GM10248 (cell line): ENCODE measurements around the gene IQCH.

Experiments used
- CTCF ChIA-PET: fragments of 300-600 bp; sonication (Branson Sonifier 250); formaldehyde crosslinking; extraction: SDS; loops from one replicate; lab custom pipeline; 2021; ENCODE audit warnings: antibody characterized with exemption; lab: Yijun Ruan, JAX
- POLR2A ChIA-PET: fragments of 350-650 bp; sonication (Branson Sonifier 250); formaldehyde crosslinking; extraction: SDS; loops from one replicate; lab custom pipeline; 2020; ENCODE audit warnings: antibody characterized with exemption; lab: Yijun Ruan, JAX
- DNase-seq: peaks from one replicate; pipeline ENCODE4 v3.0.0; 2012; ENCODE audit errors: extremely low spot score
- CTCF ChIP-seq: IDR thresholded peaks from 2 replicates; pipeline ENCODE4 v1.5.1; 2012; ENCODE audit warnings: mild to moderate bottlenecking, low read depth; ENCODE audit errors: extremely low read depth, missing control alignments, control extremely low read depth

The IQCH gene

GRCh38 chr15:67504056-67504455 is 249.5 kb downstream of the IQCH start:
- DNase-seq: no peak
- POLR2A ChIA-PET: no interaction called here
- TF ChIP-seq CTCF: no peak
- CTCF ChIA-PET: interaction anchor here (1.8 to 2.3 kb wide), 2 partner anchors 46 to 332 kb away, joined by 7 to 8 read pairs; no protein-coding TSS in a partner anchor

- ChIA-PET POLR2A (no interaction called here), CTCF (interaction anchor here (1.8 kb wide), 1 partner anchor 331 kb away, joined by 8 read pairs; no protein-coding TSS in a partner anchor)
- TF ChIP-seq CTCF: no peak
- DNase-seq: no peak
Measured at GRCh38 chr15:67504796-67505195, 250.2 kb downstream of the IQCH start.

GRCh38 chr15:67505675-67506572 is 251.3 kb downstream of the IQCH start:
- no peak for TF ChIP-seq CTCF
- DNase-seq: peak; percentile 16
- POLR2A ChIA-PET: no interaction called here
- CTCF ChIA-PET: interaction anchor here (1.1 to 1.2 kb wide), 2 partner anchors 9 to 73 kb away, joined by 3 to 4 read pairs; no protein-coding TSS in a partner anchor

- no peak for DNase-seq
- CTCF ChIA-PET: interaction anchor here (1.1 to 1.7 kb wide), 4 partner anchors 8 to 74 kb away, joined by 3 to 4 read pairs (median 3); no protein-coding TSS in a partner anchor
- POLR2A ChIA-PET: no interaction called here
- TF ChIP-seq CTCF: no peak
Measured at GRCh38 chr15:67506775-67507747, 252.5 kb downstream of the IQCH start.

- no peak for DNase-seq
- no peak for TF ChIP-seq CTCF
- POLR2A ChIA-PET: no interaction called here
- CTCF ChIA-PET: interaction anchor here (1.1 to 1.7 kb wide), 2 partner anchors 13 to 16 kb away, joined by 3 read pairs; partner anchors contain the start of gene C15orf61
Measured at GRCh38 chr15:67508407-67508806, 253.8 kb downstream of the IQCH start.

GRCh38 chr15:67509918-67510317 is 255.3 kb downstream of the IQCH start:
- ChIA-PET CTCF (no interaction called here), POLR2A (no interaction called here)
- no peak for DNase-seq
- no peak for TF ChIP-seq CTCF
